ENCODE results near the gene GLDC.

DNA sequence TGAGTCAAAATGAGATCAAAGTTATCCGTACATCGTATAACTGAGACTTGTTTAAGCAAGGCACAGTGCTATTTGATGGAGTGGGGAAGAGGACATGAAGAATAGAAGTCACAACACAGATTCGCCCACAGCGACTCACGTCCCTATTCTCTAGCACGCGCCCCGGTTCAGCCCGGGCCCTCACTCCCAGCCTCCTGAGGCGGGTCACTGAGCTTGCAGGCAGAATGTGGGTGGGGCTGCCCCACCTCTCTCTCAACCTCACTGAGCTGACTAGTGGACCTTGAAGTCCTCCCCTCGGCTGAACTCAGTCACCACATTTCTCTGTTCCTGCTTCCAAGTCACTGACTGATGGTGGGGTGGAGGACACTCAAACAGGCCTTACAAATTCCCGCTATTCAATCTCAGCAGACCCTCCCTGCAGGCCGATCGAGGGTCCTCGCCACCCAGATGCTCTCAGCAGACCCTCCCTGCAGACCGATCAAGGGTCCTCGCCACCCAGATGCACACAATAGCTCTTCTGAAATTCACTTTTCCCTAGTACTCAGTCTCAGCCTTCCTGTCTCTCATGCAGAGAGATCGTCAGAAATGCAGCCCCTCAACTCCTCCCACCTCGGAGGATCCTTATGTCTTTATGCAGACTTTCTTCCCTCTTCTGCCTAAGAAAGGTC, 12.9 kb downstream of the GLDC start:
- TF ChIP-seq, protein P1, sequence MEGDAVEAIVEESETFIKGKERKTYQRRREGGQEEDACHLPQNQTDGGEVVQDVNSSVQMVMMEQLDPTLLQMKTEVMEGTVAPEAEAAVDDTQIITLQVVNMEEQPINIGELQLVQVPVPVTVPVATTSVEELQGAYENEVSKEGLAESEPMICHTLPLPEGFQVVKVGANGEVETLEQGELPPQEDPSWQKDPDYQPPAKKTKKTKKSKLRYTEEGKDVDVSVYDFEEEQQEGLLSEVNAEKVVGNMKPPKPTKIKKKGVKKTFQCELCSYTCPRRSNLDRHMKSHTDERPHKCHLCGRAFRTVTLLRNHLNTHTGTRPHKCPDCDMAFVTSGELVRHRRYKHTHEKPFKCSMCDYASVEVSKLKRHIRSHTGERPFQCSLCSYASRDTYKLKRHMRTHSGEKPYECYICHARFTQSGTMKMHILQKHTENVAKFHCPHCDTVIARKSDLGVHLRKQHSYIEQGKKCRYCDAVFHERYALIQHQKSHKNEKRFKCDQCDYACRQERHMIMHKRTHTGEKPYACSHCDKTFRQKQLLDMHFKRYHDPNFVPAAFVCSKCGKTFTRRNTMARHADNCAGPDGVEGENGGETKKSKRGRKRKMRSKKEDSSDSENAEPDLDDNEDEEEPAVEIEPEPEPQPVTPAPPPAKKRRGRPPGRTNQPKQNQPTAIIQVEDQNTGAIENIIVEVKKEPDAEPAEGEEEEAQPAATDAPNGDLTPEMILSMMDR (conservative IDR thresholded peaks at IDR 0.05; ENCODE audit: low read length): no peak
- no peak for TF ChIP-seq EZH2phosphoT487 (IDR thresholded peaks at IDR 0.05; ENCODE audit: borderline replicate concordance, low read depth, low read length)

Data from OCI-LY7 (cell line).